ENCODE measurements around the gene CIZ1. TPM values are rescaled to one million over a fixed set of nuclear protein-coding genes. Genes with fewer than 3 reads are reported as not detected.

CIZ1 gene
- total and polyA plus RNA-seq, 9 of the 15 experiments (the other 6 are each of a cell fraction or from before 2014, with no cell fraction given), result 6.6 to 329 (median 87.8) TPM

DNA sequence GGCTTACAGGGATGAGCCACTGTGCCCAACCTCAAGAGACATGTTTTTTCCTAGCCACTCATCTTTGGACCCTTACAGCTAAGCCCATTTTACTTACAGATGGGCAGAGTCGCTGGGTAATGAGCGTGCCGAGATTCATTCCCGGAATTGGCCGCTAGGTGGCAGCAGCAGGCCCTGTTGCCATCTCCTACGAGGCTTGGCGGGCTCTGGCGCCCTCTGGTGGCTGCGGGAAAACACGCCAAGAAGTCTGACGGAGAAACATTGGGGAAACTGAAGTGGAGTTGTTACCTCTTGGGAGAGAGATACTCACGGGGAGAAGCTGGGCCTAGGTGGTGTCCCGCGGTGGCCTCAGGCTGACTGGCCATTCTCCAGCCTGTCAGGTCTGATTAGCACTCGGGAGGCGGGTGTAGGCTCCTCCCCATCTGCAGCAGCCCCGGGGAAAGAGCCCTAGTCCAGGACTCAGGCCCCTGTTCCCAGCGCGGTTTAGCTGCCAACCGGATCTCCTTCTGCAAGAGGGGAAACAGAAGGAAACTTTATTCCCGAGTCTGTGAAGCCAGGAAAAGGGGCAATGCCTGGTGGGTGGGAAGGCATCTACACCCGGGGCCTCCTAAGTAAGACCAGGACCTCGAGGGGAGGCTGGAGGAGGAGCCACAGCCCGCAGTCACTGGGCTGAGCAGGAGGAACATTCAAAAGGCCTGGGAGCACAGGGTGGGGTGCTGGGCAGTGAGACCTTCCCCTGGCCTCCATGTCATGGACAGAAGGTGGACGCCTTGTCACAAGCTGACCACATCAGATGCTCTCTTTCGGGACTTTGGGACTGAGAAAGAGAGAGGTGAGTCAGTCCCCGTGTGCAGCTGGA, 73.5 kb downstream of the CIZ1 start (continued):
- TF ChIP-seq RREB1 (CRISPR knock-in tag; IDR thresholded peaks at IDR 0.05) (no peak), YBX1 (IDR thresholded peaks at IDR 0.05) (no peak), ZC3H11A (IDR thresholded peaks at IDR 0.05; ENCODE audit: low read depth, low read length) (peak; percentile 51; the same call in 1 of the 2 replicates), ZNF518B (CRISPR knock-in tag; IDR thresholded peaks at IDR 0.05) (no peak), MBD2 (IDR thresholded peaks at IDR 0.05; ENCODE audit: borderline replicate concordance, low read depth) (no peak), ARID2 (IDR thresholded peaks at IDR 0.05) (peak; percentile 94)
- TF ChIP-seq, protein P1, sequence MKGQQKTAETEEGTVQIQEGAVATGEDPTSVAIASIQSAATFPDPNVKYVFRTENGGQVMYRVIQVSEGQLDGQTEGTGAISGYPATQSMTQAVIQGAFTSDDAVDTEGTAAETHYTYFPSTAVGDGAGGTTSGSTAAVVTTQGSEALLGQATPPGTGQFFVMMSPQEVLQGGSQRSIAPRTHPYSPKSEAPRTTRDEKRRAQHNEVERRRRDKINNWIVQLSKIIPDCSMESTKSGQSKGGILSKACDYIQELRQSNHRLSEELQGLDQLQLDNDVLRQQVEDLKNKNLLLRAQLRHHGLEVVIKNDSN (CRISPR knock-in tag; IDR thresholded peaks at IDR 0.05), result peak; percentile 36; the same call in 1 of the 2 replicates
- TF ChIP-seq, protein P2, sequence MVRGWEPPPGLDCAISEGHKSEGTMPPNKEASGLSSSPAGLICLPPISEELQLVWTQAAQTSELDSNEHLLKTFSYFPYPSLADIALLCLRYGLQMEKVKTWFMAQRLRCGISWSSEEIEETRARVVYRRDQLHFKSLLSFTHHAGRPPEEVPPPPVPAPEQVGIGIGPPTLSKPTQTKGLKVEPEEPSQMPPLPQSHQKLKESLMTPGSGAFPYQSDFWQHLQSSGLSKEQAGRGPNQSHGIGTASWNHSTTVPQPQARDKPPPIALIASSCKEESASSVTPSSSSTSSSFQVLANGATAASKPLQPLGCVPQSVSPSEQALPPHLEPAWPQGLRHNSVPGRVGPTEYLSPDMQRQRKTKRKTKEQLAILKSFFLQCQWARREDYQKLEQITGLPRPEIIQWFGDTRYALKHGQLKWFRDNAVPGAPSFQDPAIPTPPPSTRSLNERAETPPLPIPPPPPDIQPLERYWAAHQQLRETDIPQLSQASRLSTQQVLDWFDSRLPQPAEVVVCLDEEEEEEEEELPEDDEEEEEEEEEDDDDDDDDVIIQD (CRISPR knock-in tag; IDR thresholded peaks at IDR 0.05), result no peak
- TF ChIP-seq, protein P3, sequence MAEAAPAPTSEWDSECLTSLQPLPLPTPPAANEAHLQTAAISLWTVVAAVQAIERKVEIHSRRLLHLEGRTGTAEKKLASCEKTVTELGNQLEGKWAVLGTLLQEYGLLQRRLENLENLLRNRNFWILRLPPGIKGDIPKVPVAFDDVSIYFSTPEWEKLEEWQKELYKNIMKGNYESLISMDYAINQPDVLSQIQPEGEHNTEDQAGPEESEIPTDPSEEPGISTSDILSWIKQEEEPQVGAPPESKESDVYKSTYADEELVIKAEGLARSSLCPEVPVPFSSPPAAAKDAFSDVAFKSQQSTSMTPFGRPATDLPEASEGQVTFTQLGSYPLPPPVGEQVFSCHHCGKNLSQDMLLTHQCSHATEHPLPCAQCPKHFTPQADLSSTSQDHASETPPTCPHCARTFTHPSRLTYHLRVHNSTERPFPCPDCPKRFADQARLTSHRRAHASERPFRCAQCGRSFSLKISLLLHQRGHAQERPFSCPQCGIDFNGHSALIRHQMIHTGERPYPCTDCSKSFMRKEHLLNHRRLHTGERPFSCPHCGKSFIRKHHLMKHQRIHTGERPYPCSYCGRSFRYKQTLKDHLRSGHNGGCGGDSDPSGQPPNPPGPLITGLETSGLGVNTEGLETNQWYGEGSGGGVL (CRISPR knock-in tag; IDR thresholded peaks at IDR 0.05), result no peak
- TF ChIP-seq, protein P4, sequence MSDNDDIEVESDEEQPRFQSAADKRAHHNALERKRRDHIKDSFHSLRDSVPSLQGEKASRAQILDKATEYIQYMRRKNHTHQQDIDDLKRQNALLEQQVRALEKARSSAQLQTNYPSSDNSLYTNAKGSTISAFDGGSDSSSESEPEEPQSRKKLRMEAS (CRISPR knock-in tag; IDR thresholded peaks at IDR 0.05), result 0 out of 2 replicates have a peak, but pooled peaks have one; percentile 48

Data from K562 (cell line).